Measurements from ENCODE around the gene HSPBP1. TPM values are rescaled to one million over a fixed set of nuclear protein-coding genes. Genes with fewer than 3 reads are reported as not detected.
"Not testable (repeated sequence)": the region's sequence is repeated elsewhere in the genome, so short reads cannot be mapped to it uniquely, and the experiment has no call there.

HSPBP1 gene
- total RNA-seq, 1 donor from 2014 or later = 31.2 TPM

GRCh38 chr19:55231391-55232285 is 48.3 kb downstream of the HSPBP1 start:
- ATAC-seq = no peak

- no peak for ATAC-seq
These were observed 49.1 kb downstream of the HSPBP1 start for GRCh38 chr19:55230780-55231179.

- no peak for ATAC-seq
These were observed 49.6 kb downstream of the HSPBP1 start for GRCh38 chr19:55230329-55230728.

GRCh38 chr19:55229789-55230182 is 50.1 kb downstream of the HSPBP1 start:
- no peak for ATAC-seq

DNA sequence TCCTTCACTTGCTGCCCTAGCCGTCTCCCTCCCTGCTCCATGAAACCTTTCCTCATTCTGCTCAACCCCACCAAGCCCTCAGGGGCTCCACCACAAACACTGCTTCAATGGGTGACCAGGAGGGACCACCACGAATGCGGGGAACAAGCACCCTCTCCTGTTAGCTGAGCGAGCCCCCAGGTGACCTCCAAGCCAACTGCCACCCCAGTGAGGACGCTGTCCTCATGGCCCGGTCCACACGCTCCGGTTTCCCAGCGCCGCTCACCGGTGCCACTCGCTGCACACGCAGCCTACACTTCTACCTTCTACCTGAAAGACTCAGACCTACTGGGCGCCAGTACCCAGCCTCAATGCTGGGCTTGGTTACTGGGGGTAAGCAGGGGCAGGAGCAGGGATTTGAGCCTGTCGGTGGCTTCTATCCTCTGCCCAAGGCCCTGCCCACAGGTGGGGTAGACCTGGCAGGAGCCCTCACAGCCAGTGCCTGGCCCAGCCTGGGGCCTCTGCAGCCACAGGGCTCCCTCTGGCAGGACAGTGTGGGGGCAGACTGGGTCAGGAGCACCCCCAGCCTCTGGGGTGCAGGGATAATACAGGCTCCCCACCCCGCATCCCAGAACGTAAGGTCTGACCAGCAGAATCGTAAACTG is 50.6 kb downstream of the HSPBP1 start:
- no peak for ATAC-seq

DNA sequence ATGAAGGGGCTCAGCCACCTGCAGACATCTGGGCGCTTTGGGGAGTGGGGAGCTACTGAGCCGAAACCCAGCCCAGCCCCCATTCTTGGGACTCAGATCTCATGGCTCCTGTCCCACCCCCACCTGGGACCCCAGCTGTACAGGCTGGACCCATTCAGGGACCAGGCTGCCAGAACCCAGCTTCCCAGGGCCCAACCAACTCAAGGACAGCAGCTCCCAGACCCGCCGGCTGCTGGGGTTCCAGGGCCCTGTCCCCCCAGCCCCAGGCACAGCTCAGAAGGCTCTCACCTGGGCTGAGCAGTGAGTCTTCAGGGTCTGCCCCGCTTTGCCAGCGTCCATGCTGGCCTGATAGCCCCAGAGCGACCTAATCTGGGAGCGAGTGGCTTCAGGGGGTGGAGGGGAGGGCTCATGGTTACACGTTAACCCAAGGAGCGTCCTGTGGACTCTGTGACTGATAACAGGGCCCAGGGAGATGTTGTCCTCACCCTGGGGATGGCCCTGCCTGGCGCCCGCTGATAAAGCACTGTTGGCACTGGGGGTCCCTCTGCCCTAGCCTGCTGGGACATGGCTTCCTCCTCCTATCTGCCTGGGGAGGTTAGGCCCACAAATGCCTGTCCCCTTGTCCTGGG is 51.4 kb downstream of the HSPBP1 start, which contains the start of gene TMEM86B:
TMEM86B (minus strand) TSS at position 361 of the 629 bp plus-strand sequence; CDS start at position 339, 22 bp downstream.
- ATAC-seq = no peak

- ATAC-seq = no peak
These were observed 51.9 kb downstream of the HSPBP1 start for GRCh38 chr19:55228015-55228391.

DNA sequence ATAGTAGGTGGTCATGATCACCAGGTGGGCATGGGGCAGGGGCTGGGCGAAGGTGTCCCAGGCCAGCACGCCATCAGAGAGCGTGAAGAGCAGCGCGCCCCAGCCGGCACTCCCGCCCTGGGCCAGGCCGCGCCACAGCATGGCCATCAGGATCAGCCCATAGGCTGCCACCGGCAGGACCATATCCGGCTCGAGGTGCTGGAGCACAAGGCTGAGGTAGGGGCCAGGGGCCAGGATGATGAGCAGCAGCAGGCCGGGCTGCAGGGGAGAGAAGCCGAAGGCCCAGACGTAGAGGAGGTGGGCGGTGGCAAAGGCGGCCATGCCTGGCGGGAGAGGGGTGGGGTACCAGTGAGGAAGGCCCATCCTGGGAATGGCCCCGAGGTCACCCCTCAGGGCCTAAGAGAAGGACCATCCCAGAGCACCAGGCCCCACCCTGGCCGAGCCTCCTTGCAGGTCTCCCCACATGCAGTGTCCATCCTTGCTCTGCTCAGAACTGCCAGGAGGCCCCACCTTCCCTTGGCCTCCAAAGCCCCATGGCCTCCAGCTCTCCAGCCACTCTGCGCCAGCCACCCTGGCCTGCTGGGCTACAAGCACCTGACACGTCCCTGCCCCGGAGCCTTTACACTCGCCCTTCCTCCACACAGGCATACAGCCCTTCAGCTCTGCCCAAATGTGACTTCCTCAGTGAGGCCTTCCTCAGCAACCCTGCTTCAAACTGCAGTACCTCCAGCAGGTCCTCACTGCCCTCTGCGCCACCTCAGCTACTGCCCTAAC is 52.5 kb downstream of the HSPBP1 start:
- no peak for ATAC-seq

DNA sequence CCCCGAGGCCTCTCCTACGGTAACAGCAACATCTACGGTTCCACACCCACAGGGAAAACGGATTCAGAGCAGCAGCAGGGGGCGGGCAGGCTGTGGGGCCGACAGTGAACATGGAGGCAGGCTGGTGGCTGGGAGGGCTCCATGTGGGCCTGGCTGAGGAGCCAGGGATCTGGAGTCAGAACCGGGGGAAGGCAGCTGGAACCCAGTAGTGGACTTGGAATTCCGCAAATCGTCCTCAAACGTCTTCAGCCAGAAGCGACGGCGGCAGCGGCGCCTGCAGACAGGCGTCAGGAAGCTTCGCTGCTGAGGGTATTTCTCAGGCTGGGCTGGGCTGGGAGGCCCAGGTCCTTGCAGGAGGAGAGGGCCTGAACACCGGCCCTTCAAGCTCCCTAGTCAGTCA is 53.1 kb downstream of the HSPBP1 start:
- no peak for ATAC-seq

DNA sequence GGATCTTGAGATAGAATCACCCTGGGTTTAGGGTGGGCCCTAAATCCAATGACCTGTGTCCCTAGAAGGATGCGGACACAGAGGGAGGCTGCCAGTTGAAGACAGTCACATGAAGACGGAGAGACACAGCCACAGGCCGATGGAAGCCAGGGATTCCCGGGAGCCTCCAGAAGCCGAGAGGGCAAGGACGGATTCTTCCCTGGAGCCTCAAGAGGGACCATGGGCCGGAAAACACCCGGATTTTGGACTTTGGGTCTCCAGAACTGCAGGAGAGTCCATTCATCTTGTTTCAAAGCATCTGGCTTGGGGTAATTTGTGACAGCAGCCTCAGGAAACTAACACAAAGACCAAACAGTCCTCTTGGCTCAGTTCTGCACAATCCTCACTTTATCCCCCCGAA is 53.6 kb downstream of the HSPBP1 start:
- no peak for ATAC-seq

DNA sequence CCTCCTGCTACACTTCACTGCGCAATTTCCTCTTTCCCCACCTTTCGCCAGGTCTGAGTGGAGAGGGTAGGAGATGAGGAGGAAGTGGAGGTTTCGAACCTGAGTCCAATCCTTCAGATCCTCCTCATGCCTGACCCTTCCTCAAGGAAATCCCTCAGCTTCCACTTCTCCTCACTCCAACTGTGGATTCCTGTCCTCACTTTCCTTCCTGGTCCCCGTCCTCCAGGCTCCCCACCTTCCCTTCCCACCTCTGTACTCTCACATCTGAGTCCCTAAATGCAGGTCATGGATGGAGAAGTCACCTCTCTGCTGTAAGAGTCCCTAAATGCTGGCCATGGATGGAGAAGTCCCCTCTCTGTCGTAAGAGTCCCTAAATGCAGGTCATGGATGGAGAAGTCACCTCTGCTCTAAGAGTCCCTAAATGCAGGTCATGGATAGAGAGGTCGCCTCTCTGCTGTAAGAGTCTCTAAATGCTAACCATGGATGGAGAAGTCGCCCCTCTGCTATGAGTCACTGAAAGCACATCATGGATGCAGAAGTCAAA is 54.4 kb downstream of the HSPBP1 start:
- ATAC-seq = no peak

DNA sequence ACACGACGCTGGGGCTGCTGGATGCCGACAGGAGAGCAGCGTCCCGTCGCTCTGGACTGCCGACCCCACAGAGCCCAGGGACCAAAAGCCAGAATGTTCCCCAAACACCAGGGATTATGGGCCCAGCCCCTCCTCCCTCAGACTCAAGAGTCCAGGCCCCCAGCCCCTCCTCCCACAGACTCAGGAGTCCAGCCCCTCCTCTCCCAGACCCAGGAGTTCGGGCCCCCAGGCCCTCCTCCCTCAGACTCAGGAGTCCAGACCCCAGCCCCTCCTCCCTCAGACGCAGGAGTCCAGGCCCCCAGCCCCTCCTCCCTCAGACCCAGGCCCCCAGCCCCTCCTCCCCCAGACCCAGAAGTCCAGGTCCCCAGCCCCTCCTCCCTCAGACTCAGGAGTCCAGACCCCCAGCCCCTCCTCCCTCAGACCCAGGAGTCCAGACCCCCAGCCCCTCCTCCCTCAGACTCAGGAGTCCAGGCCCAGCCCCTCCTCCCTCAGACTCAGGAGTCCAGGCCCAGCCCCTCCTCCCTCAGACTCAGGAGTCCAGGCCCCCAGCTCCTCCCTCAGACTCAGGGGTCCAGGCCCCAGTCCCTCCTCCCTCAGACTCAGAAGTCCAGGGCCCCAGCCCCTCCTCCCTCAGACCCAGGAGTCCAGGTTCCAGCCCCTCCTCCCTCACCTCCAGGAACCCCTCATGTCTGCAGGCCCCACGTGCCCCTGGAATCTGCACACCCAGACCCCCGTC is 55.1 kb downstream of the HSPBP1 start:
- not testable (repeated sequence) for ATAC-seq

DNA sequence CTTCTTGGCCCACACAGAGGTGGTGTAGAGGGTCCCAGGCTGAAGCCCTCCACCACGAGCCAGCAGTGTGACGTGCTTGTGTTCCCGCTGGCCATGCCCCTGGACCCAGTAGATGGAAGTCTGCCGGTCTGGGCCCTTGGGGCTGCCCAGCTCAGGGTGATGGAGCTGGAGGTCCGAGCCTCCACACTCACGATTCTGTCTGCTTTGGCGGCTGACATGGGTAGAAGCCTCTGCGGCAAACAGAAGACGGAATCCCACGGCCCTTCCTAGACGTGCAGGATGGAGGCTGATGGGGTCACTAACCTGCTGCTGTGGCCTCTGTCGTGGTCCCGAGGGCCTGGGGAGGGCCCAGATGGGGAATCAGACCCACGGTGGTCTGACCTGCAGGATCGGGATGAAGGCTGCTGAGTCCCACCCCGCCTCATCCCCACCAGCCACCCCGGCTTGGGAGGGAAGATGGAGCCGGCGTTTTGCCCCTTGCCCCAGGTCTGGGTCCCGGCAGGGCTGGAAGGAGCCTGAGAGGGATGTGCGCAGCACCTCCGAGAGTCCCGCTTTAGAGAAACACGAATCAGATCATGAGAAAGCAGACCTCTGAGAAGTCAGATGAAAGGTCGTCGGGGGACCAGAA is 55.8 kb downstream of the HSPBP1 start:
- peak; percentile 12 for ATAC-seq

DNA sequence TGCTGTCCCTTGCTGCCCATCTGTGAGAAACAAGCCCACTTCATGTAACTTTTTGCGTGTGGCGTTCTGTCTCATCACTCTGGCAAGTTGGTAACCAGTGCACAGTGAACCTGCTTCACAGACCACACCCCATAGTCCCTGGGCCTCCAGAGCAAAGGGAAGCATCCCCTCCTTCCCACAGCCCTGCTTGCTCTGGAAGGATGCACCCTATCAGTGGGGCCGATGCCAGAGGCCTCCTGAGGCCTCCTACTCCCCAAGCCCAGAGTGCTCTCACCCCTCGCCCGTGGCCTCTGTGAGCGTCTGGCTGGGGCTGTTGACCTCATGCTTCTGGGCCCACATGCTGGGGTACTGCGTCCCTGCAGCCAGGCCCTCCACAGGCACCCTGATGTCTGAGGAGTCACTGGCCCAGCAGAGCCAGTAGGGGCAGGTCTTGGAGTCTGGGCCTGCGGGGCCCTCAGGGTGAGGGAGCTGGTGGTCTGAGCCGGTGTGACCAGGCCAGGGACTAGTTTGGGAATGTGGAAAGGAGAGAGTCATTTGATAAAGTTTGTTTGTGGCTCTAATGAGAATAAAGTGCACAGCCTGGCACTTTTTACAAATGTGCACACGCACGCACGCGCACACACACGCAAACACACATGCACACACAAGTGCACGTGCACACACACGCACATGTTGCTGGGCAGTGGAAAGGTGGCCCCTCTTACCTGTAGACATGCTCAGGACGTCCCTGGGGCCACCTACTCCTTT is 56.4 kb downstream of the HSPBP1 start:
- peak; percentile 9 for ATAC-seq

DNA sequence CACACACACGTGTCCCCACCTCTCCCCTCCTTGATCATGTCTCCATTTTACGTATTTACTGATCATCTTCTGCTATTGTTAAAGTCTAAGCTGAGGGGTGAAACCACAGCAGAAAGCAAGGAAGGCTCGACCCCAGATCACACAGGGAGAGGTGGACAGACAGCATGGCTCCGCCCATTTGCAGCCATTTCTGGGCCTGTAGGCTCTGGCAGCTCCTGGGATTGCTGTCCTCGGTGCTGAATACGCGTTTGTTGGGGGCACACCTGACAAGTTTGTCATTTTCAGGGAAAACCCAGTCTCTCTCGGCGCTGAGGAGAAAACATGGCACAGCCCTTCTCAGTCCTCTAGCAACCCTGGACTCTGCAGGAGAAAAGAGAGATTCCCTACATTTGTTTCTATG is 59.4 kb downstream of the HSPBP1 start:
- no peak for ATAC-seq

DNA sequence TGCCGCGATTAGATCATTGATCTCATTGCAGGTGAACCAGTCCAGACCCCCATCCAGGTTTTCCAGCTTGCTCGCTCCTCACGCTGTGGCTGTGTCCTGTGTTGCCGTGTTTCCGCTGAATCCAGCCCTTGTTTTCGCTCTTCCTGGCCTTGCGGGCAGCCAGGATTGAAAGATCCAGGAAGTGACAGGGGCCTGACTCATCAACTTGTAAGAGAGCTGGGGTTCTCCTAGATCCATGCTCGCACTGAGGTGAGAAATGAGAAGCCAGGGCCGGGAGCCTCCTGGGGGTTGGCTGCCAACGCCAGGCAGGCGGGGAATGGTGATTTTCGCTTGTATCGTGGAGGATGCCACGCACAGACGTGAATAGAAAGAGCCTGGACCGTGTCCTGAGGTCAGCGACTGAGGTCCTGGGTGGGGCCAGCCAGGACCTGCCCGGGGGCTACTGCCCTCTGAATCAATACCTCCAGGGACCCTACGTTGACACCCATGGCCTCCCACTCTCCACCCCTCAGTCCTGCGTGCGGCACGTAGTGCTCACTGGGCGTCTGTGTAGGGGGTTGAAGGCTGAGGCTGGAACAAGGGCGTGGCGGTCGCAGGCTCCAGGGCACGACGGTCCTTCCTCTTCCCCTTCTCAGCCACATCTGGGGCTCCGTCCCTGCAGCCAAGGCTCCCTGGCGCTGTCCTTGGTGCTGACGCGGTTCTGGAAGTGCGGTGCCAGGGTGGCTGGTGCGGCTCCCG is 63.3 kb downstream of the HSPBP1 start:
- peak; percentile 93 for ATAC-seq

GRCh38 chr19:55213547-55213946 is 66.4 kb downstream of the HSPBP1 start:
- ATAC-seq = no peak

DNA sequence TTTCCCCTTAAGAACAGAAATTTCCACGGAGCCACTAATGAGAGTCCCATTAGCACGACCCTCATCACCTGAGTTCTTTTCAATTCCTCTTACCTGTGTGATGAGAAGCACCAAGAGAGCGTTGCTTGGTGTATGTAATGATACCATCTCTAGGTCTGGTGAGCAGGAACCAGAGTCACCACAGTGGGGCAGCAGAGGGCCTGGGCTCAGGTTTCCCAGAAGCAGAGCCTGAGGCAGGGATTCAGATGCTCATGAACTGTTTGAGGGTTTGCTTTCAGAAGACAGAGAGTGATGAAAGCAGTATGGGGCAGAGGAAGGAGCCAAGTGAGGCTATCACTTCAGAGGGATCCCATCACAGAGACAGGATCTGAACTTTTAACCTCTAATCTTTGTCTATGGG is 67.5 kb downstream of the HSPBP1 start:
- no peak for ATAC-seq
